HG03135 (cell line): ENCODE data around the gene KCNMB2.
A peak's percentile ranks its signal among the peaks of the same experiment; 100 is the strongest.
"Not testable (repeated sequence)": the region's sequence is repeated elsewhere in the genome, so short reads cannot be mapped to it uniquely, and the experiment has no call there.

Source experiments
- ATAC-seq: cut with Tn5 transposase; IDR thresholded peaks from one replicate; pipeline ENCODE4 v1.9.1; 2021; ENCODE audit warnings: mild to moderate bottlenecking, moderate library complexity; ENCODE audit not compliant: unreplicated experiment

KCNMB2 gene

GRCh38 chr3:178518660-178519396 is 17.4 kb upstream of the KCNMB2 start:
- ATAC-seq, result peak; percentile 76

- no peak for ATAC-seq
Observed at GRCh38 chr3:178519701-178520100, 16.5 kb upstream of the KCNMB2 start.

- no peak for ATAC-seq
Observed at GRCh38 chr3:178520451-178520850, 15.8 kb upstream of the KCNMB2 start.

DNA sequence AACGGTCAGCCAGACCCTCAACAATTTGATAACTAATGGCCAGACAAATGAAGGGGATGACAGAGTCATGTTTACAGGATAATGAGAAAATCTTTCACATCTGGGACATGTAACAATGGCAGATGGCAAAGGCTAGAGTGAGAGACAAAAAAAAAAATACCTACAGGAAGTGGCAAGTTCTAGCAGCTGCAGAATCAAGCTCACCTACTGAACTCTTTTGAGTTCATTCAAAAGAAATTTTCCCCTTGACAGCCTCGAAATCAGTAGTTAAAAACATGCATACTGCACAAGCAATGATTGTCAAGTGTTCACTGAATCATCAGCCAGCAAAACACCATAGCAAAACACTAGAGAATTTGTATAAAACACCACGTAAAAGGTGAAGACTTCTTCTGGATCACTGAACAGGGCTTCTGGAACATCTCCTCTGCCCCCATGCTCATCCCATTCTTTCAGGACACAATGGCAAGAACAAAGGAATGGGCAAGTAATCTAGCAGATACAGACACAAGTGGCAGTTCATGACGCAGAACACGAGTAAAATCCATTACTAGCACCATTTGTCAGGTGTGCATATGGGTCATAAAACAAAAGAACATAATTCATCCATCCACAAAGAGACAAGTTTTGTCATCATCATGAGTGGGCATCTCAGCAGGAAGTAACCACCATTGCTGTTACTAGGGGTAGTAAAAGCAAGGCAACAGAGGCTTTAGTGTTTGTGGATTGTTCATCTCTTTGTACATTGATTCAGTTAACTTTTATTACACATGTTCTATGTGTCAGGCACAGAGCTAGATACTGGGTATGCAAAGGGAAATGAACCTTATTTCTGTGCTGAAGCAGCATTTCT is 13.8 kb upstream of the KCNMB2 start:
- ATAC-seq, result no peak

DNA sequence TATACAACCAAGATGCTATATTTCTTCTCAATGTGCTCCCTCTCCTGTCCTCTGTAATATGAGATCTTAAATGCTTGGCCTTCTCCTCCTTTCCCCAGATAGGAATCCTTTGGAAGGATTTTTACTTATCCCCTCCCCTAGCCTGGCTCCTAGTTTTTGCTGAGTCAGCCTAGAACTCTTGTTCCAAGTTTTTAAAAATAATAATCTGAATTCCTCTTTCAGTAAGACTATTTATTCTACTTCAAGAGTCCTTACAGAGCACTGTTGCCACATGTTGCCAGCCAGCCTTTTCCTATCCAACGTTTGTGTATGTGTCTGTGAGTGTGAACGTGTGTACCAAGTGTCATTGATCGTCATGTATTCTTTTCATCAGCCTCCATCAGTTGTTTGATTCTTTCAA is 11.0 kb upstream of the KCNMB2 start:
- no peak for ATAC-seq

DNA sequence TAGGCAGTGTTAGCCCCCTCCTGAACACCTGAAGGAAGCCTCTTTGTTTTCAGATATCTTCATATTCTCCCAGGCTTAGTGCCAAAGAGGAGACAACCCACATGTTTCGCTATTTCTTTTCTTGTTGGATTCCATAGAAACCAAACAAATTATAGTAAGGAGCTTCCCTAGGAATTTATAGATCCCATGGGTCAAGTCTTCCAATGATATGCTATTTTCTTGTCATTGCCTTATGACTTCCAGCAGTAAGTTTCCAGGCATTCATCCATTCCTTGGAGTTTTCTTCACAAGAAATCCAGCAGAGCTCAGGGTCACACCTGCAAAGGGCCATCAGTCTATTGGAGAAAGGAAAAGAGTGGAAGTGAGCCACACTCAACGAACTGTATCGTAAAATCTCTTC is 9.9 kb upstream of the KCNMB2 start:
- no peak for ATAC-seq

DNA sequence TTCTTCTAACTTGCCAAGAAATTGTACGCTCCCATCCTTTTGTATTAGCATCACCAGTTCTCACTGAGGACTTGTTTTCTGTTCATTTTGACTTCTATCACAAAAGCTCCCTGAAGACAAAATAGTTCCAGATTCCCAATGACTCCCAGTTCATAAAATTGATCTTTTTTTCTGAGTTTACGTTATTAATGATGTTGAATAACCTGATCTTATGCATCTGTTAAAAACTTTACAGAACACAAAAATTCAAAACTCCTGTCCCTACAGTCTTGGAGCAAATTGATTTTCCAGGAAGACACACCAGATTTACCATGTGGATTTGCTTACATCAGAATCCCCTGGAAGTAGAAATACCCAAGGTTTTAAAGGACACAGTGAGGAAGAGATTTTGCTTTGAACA is 8.3 kb upstream of the KCNMB2 start:
- no peak for ATAC-seq

DNA sequence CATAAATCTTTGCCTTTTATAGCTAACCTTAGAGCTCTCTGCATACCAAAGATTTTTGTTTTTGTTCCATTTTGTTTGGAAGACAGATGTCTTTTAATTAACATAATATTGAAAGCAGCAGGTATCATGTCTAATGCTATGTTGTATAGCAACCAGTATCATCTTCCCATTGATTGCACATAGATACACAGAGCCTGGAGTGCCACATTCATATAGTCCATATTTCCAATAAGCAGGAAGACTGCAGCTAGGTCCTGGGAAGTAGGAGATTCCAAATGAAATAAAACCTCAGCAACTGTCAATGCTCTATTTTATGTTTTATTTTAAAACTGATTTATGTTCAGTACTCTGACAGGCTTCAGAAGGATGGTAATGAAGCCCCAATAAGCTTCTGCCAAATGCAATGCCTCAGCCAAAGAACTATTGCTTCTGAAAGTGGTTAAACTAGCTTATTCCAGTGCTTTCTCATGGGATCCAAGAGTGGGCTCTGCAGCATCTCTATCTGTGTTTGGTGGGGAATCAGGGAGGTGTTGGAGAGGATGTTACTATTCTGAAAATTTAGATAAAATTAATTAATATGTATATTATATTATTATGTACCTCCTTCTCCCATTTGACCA is 6.5 kb upstream of the KCNMB2 start:
- ATAC-seq, result no peak

DNA sequence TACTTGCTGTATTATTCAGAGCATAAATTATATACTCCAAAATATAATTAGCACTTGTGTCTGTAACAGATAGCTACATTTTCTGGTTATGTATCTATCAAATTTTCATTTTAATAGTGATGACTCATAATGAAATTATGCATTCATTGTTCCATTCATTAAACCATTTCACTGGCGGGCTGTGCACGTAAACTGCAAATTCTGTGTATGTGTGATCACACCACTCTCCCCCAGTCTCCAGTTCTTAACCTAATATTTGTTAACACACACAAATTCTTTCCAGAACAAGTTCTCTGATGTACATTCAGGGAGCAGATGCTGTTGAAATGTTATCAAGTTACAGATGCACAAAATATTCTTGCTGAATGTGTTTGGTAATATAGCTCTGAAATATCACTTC is 3.8 kb upstream of the KCNMB2 start:
- no peak for ATAC-seq

DNA sequence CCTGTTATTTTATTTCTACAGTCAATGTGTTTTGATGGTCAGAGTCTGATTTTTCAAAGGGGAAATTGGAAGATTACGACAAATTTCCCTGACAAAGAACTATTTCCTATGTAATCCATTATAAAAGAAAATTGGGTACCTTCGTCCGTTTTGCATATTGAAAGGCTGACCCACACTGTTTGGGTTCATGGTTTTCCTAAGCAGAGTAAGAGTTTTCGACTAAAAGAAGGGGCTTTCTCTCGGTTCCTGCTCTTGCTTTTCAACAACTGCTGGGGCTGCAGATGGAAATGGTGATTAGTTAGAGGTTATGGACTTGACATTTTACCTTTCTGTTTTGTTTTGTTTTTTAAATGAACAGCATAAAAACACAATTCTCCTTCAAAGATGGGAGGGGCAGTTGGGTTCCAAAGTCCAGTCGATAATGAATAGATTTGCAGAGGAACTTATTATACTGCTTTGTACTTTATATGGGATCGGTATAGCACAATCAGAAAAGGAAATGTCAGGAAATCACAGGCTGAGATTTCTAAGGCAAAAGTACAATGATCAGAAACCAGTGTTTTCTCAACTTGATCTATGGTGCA is 978 bp downstream of the KCNMB2 start:
- no peak for ATAC-seq

DNA sequence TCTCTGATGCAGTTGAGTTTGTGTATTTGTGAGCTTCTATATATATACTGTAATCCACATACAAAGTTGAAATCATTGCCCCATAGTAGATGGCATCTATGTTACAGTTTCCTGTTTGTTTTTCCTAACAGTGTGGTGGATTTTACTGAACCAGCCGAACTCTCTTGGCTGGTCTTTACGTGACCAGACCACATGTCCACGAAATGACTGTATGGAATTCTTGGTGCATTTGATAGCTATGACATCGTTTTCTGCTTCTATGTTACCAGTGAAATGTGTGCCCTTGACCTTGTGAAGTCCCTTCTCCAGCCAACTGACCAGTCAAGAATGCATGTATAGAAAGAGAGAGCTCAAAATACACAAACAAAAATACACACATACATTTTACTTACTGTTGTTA is 1.8 kb downstream of the KCNMB2 start:
- ATAC-seq, result no peak

DNA sequence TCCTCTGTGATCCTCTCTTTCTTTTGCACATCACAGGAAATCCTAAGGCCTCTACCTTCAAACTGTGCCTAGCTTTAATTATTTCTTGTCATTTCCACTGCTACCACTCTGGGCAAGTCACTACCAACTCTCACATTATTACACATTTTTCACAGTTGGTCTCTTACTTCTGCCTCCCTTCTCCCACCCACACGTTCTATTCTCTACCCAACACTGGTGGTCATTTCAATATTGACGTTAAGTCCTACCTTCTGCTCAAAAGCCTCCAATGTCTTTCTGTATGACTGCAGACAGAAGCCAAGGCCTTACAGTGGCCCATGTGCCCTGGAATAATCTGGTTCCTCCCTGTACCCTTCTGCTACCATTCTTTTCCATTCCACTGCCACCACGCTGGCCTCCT is 3.9 kb downstream of the KCNMB2 start:
- ATAC-seq, result no peak

- no peak for ATAC-seq
Observed at GRCh38 chr3:178545337-178545736, 9.1 kb downstream of the KCNMB2 start.

GRCh38 chr3:178546079-178546478 is 9.8 kb downstream of the KCNMB2 start:
- ATAC-seq, result no peak

DNA sequence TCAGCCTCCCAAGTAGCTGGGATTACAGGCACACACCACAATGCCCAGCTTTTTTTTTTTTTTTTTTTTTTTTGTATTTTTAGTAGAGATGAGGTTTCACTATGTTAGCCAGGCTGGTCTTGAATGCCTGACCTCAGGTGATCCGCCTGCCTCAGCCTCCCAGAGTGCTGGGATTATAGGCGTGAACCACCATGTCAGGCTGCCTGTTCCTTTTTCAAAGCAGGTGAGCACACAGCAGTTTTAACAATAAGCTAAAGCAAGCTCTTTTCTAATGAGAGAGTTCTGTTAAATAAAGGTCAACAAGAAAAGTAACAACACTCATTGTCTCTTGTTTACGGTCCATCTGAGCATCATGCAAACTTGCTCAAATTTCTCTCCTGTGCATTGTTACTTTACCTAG is 13.2 kb downstream of the KCNMB2 start:
- not testable (repeated sequence) for ATAC-seq

- ATAC-seq, result no peak
Observed at GRCh38 chr3:178551916-178552321, 15.7 kb downstream of the KCNMB2 start.

DNA sequence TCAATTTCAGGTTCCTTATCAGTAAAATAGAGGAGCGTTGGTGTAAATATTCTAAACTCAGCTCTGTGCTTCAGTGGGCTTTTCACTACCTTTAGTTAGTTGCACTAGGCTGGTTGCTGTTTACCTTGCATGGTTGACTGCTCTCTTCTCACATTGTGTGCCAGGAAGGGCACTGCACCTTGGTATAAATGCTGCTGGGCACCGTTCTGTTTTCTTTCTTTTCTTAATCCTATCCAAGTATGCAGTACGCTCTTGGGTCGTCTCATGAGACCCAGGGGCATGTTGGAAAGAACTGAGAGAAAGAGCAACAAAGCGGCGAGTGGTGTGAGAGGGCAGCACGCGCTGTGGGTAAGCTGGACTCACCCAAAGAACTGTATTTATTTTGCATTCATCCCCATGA is 22.4 kb downstream of the KCNMB2 start:
- ATAC-seq, result no peak

- ATAC-seq, result no peak
Observed at GRCh38 chr3:178560759-178561158, 24.5 kb downstream of the KCNMB2 start.

GRCh38 chr3:178561239-178561638 is 25.0 kb downstream of the KCNMB2 start:
- no peak for ATAC-seq

DNA sequence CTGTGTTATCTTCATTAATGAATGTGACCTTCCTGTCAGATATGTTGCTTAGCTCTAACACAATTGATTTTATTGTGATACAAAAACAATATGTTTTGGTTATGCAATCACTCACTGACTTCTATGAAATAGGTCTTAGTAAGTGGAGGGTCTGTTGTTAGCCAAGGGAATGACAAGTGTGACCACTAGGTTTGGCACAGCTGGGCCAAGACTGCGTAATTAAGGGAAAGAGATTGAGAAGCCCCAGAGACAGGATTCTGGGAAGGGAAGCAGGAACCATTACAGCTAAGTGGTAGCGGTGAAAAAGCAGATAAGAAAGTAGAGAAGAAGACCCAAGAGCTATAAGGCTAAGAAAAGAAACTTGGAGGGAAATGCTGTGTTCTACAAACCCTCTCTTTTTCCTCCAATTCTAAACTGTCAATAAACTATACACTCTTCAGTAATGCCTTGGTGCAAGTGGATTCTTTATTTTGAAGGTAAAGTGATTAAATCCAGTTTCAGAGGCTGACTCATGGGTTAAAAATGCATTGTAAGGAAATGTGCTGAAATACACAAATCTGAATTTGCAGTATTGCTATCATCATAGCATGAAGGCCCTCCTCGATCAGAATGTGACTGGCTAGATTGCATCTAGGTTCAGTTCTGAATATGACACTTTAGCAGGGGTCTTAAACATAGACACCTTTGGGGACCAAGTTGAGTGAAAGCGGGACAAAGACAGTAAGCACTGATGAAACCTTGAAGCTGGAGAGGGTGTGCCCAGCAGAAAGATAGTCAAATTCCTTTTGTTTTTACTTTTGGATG is 26.1 kb downstream of the KCNMB2 start:
- no peak for ATAC-seq

DNA sequence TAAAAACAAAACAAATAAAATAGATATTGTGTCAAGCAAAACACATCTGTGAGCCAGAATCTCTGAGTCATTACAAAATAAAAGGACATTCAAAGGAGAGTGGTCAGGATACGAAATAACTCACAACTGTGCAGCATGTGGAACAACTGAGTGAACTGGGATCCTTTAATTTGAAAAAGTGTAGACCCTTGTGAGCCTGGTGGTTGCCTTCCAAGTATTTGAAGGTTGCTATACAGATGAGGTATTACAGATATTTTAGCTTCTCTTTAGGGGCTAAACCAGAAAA is 26.7 kb downstream of the KCNMB2 start:
- ATAC-seq, result no peak
